Endodermal cell (in vitro differentiated cells): ENCODE data around the gene DNAJC8. TPM values are rescaled to one million over a fixed set of nuclear protein-coding genes. Genes with fewer than 3 reads are reported as not detected.

ENCODE experiments used
- DNase-seq: peaks from one replicate; pipeline ENCODE4 v3.0.0-alpha.2; 2017
- H3K27ac ChIP-seq: 2 replicates; pipeline ENCODE4 v1.5.1; 2013; ENCODE audit warnings: mild to moderate bottlenecking, low read depth, low read length, moderate library complexity
- H3K27me3 ChIP-seq: 2 replicates; pipeline ENCODE4 v1.6.1; 2013; ENCODE audit warnings: mild to moderate bottlenecking, low read length, moderate library complexity; ENCODE audit not compliant: insufficient read depth, control insufficient read depth, poor library complexity, severe bottlenecking
- H3K36me3 ChIP-seq: 2 replicates; pipeline ENCODE4 v1.7.0; 2013; ENCODE audit warnings: mild to moderate bottlenecking, low read length, moderate library complexity; ENCODE audit not compliant: control insufficient read depth, insufficient read depth
- H3K4me1 ChIP-seq: one replicate; pipeline ENCODE4 v1.7.0; 2013; ENCODE audit warnings: low read length; ENCODE audit not compliant: control insufficient read depth, insufficient read depth
- H3K4me3 ChIP-seq: 2 replicates; pipeline ENCODE4 v1.5.1; 2013; ENCODE audit warnings: mild to moderate bottlenecking, low read length, moderate library complexity
- H3K9ac ChIP-seq: 2 replicates; pipeline ENCODE4 v1.6.1; 2013; ENCODE audit warnings: mild to moderate bottlenecking, low read length, moderate library complexity; ENCODE audit not compliant: poor library complexity, severe bottlenecking; ENCODE audit errors: extremely low read depth
- H3K9me3 ChIP-seq: 2 replicates; pipeline ENCODE4 v1.6.1; 2013; ENCODE audit warnings: mild to moderate bottlenecking, low read length, moderate library complexity; ENCODE audit not compliant: control insufficient read depth
- H3K27ac Mint-ChIP-seq: 2 replicates; pipeline ENCODE4 v1.8.0; 2020; ENCODE audit warnings: mixed read lengths
- H3K27me3 Mint-ChIP-seq: 2 replicates; pipeline ENCODE4 v1.8.0; 2021; ENCODE audit warnings: mild to moderate bottlenecking, mixed read lengths; ENCODE audit not compliant: insufficient read depth
- H3K36me3 Mint-ChIP-seq: 2 replicates; pipeline ENCODE4 v1.8.0; 2020; ENCODE audit warnings: low read depth, mixed read lengths
- H3K4me1 Mint-ChIP-seq: 2 replicates; pipeline ENCODE4 v1.8.0; 2020; ENCODE audit warnings: mixed read lengths
- H3K4me3 Mint-ChIP-seq: 2 replicates; pipeline ENCODE4 v1.8.0; 2020; ENCODE audit warnings: mild to moderate bottlenecking, moderate library complexity, mixed read lengths
- H3K9me3 Mint-ChIP-seq: 2 replicates; pipeline ENCODE4 v1.8.0; 2020; ENCODE audit warnings: mild to moderate bottlenecking, mixed read lengths
- CTCF ChIP-seq: fragments of 200-600 bp; sonication (generic); conservative IDR thresholded peaks from 2 replicates; pipeline ENCODE4 v1.5.0; 2021; ENCODE audit warnings: antibody characterized with exemption, mild to moderate bottlenecking
- WGBS, 2 experiments: methylation state at CpG; one replicate each; pipeline versions ENCODE4 v1.1.5 to v1.1.7; 2013; ENCODE audit warnings: missing lambda C conversion rate in 2 of 2, mixed read lengths in 1 of 2; ENCODE audit not compliant: insufficient coverage in 1 of 2, insufficient read length in 1 of 2; 5-methylcytosine and 5-hydroxymethylcytosine counted together
- total RNA-seq, 2 donors: library from RNA; stranded (reverse); fragmentation: NEBNext Ultra II Directional in 1 of 2; extraction: Animal tissue kit (Norgen Biotek cat#: 25700) in 1 of 2; gene quantifications; 2 replicates in 1 of 2; 3 replicates in 1 of 2; pipeline ENCODE4 v1.2.1, GENCODE V29; 2021

The DNAJC8 gene
- total RNA-seq, 2 donors from 2014 or later = 122 to 144 TPM

DNA sequence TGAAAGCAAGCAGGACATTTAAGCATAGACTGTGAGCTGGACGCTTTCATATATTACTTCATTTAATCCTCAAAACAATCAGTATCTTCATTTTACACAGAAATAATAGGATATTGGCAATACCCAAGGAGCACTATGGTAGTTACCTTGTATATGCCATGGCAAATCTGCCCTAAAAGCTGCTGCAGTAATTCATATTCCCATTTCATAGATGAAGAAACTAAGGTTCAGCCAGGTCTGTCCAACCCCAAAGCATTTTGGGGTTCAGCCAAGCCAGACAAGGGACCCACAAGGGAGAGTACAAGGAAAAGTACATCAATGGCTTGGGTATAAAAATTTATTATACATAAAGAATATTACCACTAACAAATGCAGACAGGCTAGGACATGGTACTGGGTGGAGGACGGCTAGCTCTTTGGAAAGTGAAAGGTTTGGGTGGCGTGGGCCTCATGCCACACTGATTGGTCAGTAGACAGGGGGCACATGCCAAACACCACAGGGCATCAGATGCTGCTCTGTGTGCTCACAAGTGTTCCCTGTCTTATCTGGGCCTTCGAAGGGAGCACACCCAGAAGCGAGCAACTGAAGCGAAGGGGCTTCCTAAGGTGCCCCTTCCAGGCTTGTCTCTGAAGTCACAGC, 32.5 kb downstream of the DNAJC8 start:
- 97 to 100% methylated on average over 3 to 6 of the region's 6 CpGs for WGBS, 2 experiments
- Mint-ChIP-seq H3K27me3 (no peaks in the 10 kb centered on the region), H3K36me3 (peaks cover 55% of the 10 kb centered on the region), H3K9me3 (no peaks in the 10 kb centered on the region), H3K27ac (no peak overlapping the region), H3K4me1 (peaks cover 7% of the 10 kb centered on the region), H3K4me3 (no peak overlapping the region)
- Histone ChIP-seq H3K4me3 (no peak overlapping the region), H3K4me1 (no peaks in the 10 kb centered on the region), H3K9ac (no peak overlapping the region), H3K27ac (no peak overlapping the region), H3K36me3 (peaks cover 59% of the 10 kb centered on the region), H3K27me3 (no peaks in the 10 kb centered on the region), H3K9me3 (no peaks in the 10 kb centered on the region)
- no peak for DNase-seq
- no peak for TF ChIP-seq CTCF

DNA sequence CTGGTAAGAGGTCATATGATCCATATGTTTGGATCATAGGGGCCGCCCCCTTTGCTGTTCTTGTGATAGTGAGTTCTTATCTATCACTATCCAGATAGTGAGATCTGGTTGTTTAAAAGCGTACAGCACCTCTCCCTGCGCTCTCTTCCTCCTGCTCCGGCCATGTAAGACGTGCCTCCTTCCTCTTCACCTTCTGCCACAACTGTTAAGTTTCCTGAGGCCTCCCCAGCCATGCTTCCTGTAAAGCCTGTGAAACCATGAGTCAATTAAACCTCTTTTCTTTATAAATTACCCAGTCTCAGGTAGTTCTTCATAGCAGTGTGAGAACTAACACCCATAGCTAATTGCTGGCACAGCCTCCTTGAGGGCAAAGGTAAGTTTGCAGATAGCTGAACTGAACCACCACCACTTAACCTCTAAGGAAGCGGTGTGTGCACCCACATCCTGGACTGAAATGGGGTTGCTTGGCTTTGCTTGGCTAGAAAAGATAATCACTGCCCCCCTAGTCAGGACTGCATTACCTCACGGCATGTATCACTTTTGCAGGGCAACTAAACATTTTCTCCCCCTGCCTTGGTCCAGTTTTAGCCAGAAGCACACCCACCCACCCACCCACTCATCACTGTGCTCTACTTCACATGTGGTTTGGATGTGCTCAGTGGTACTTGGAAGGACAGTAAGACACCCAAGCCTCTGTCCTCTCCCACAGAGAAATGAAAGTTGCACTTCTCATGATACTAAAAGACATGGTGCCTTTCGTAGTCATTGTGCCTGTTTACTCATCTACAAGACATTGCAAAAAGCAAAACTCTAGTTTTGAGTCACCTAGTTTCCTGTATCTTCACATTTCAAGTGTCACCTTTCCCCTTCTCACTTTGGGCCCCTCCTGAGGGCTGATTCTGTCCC, 33.2 kb downstream of the DNAJC8 start:
- Histone ChIP-seq H3K4me3 (no peak overlapping the region), H3K27ac (no peak overlapping the region), H3K27me3 (no peaks in the 10 kb centered on the region), H3K9me3 (no peaks in the 10 kb centered on the region), H3K4me1 (no peaks in the 10 kb centered on the region), H3K36me3 (peaks cover 52% of the 10 kb centered on the region), H3K9ac (no peak overlapping the region)
- peaks cover 7% of the 10 kb centered on the region for H3K4me1 Mint-ChIP-seq
- DNase-seq = no peak
- no peak for TF ChIP-seq CTCF
- H3K27ac Mint-ChIP-seq = no peak overlapping the region
- H3K9me3 Mint-ChIP-seq = no peaks in the 10 kb centered on the region
- H3K4me3 Mint-ChIP-seq = no peak overlapping the region
- H3K27me3 Mint-ChIP-seq = no peaks in the 10 kb centered on the region
- WGBS, 2 experiments = 88 to 98% methylated on average over 5 to 8 of the region's 8 CpGs
- peaks cover 50% of the 10 kb centered on the region for H3K36me3 Mint-ChIP-seq

DNA sequence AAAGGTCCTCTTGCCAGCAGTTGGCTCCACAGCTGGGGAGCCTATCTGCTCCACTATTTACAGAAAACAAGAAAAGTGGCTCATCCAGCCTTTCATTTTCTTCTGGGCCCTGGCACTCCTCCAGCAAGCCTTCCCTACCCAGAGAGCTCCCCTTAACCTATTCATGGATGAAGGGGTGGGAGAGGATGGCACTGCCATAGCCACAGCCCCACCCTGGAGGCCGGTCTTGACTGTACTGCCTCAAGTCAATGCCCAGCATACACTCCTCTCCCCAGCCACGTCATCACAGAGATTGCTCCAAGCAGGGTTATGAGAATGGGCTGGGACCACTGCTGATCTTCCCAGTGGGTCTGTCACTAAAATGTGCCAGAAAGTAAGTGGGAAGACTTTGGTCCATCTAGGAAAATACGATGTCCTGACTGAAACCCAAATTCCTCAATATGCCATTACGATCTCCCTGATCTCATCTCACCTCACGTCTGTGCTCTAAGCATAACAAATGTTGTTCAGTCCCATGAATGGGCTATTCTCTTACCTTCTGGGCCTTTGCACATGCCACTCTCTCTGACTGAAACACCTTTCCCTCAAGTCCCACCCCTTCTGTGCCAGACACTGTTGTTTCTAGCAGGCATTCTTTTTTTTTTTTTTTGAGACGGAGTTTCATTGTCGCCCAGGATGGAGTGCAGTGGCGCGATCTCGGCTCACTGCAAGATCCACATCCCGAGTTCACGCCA, 35.0 kb downstream of the DNAJC8 start:
- 94 to 97% methylated on average over 4 to 12 of the region's 12 CpGs for WGBS, 2 experiments
- Mint-ChIP-seq H3K4me3 (no peak overlapping the region), H3K4me1 (peaks cover 7% of the 10 kb centered on the region), H3K36me3 (peaks cover 34% of the 10 kb centered on the region), H3K9me3 (no peaks in the 10 kb centered on the region), H3K27me3 (no peaks in the 10 kb centered on the region), H3K27ac (no peak overlapping the region)
- Histone ChIP-seq H3K9me3 (no peaks in the 10 kb centered on the region), H3K27ac (no peak overlapping the region), H3K4me1 (no peaks in the 10 kb centered on the region), H3K36me3 (peaks cover 34% of the 10 kb centered on the region), H3K9ac (no peak overlapping the region), H3K4me3 (no peak overlapping the region), H3K27me3 (no peaks in the 10 kb centered on the region)
- DNase-seq = no peak
- no peak for TF ChIP-seq CTCF
